ENCODE data around the gene GALNT2. TPM values are rescaled to one million over a fixed set of nuclear protein-coding genes. Genes with fewer than 3 reads are reported as not detected.

The GALNT2 gene
- total and polyA plus RNA-seq, 2 of the 4 experiments (the other 2 are of a cell fraction), result 50.4 to 189 TPM

DNA sequence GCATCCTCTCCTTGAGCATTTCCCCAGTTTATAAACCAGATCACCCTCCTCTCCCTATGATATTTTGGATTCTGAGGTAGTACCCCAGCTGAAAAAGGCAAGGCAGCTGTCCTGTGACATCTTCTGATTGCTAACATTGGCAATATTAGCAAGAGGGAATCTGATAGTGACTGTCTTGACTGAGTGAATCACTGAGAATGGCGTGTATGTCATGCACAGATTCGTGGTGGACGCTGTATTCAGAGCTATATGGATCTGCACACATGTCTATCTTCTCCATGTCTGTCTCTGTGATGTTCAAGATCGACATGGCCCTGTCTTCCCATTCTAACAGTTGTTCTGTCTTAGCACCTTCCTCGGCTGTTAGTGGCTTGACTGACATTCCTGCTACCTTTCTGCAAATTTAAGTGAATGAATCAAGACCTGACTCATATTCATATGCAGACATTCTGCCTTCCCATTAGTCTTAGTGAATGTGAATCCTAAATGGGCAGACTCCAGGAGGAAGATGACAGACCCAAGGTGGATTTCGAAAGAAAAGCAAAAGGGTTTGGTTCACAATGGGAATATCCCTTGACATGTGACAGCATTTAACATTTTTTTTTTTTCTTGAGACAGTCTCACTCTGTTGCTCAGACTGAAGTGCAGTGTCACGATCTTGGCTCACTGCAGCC is 261.4 kb downstream of the GALNT2 start:
- dilution Hi-C loops (cut with HindIII; ENCODE audit: low sequenced_read_pairs, unreplicated experiment) (no loop called here), in situ Hi-C loops (cut with MboI; ENCODE audit: low sequenced_read_pairs) (no loop called here), intact Hi-C loops (cut with micrococcal nuclease) (no loop called here)
- Histone ChIP-seq H3K4me2 (ENCODE audit: low read depth, low read length) (no peak overlapping the region), H2AFZ (replicated peaks; ENCODE audit: low read length, poor library complexity) (no peak overlapping the region), H3K14ac (replicated peaks; ENCODE audit: low read depth, low read length) (no peak overlapping the region), H3K9me1 (ENCODE audit: insufficient read depth, low read length) (no peaks in the 10 kb centered on the region), H2BK5ac (ENCODE audit: low read depth, low read length, poor library complexity, severe bottlenecking) (no peak overlapping the region), H3K4me3 (ENCODE audit: insufficient read depth, low read depth, low read length) (no peak overlapping the region), H4K5ac (ENCODE audit: low read depth, low read length) (no peak overlapping the region), H3K18ac (ENCODE audit: low read depth, low read length) (no peak overlapping the region), H3K79me1 (ENCODE audit: low read depth in 1 of 2, low read length in 2 of 2) (no peaks in the 10 kb centered on the region), H2BK120ac (ENCODE audit: low read depth, low read length) (no peak overlapping the region), H2BK20ac (ENCODE audit: low read depth, low read length) (no peak overlapping the region), H3K4me1 (ENCODE audit: control insufficient read depth, insufficient read depth, low read length) (no peaks in the 10 kb centered on the region), H3K27me3 (ENCODE audit: control insufficient read depth, insufficient read depth, low read length) (no peaks in the 10 kb centered on the region), H4K91ac (ENCODE audit: insufficient read depth, low read depth, low read length) (no peak overlapping the region), H2BK15ac (ENCODE audit: low read depth, low read length) (no peak overlapping the region), H3K23ac (ENCODE audit: low read depth, low read length) (no peak overlapping the region), H2AK9ac (replicated peaks; ENCODE audit: low read depth, low read length, poor library complexity) (no peak overlapping the region), H3K56ac (ENCODE audit: extremely low read depth, insufficient read depth, low read length) (no peak overlapping the region), H3K27ac (ENCODE audit: insufficient read depth, low read length) (no peak overlapping the region), H3K9me3 (ENCODE audit: control insufficient read depth, insufficient read depth, low read length) (no peaks in the 10 kb centered on the region), H3K4ac (ENCODE audit: low read depth, low read length) (no peak overlapping the region), H3K9ac (ENCODE audit: low read depth, low read length) (no peak overlapping the region), H4K20me1 (ENCODE audit: insufficient read depth, low read length) (no peaks in the 10 kb centered on the region), H4K8ac (ENCODE audit: low read depth in 2 of 2, low read length in 2 of 2) (no peak overlapping the region), H3K36me3 (ENCODE audit: control insufficient read depth, insufficient read depth, low read length) (no peaks in the 10 kb centered on the region), H2AK5ac (ENCODE audit: low read depth, low read length) (no peak overlapping the region)
- POLR2A ChIA-PET (ENCODE audit: unreplicated experiment), result no interaction called here
- TF ChIP-seq CEBPB (IDR thresholded peaks at IDR 0.05; ENCODE audit: low read depth, low read length), result no peak
- no peak for TF ChIP-seq RAD21 (IDR thresholded peaks at IDR 0.05; ENCODE audit: low read length)
- no peak for TF ChIP-seq RCOR1 (IDR thresholded peaks at IDR 0.05; ENCODE audit: insufficient replicate concordance, low read length)
- no peak for TF ChIP-seq BHLHE40 (IDR thresholded peaks at IDR 0.05; ENCODE audit: low read depth, low read length)
- TF ChIP-seq MXI1 (IDR thresholded peaks at IDR 0.05; ENCODE audit: borderline replicate concordance, low read depth, low read length), result no peak
- TF ChIP-seq FOS (IDR thresholded peaks at IDR 0.05; ENCODE audit: low read depth, low read length), result no peak
- no peak for TF ChIP-seq SMC3 (IDR thresholded peaks at IDR 0.05; ENCODE audit: low read depth, low read length)
- no peak for TF ChIP-seq MAFK (IDR thresholded peaks at IDR 0.05; ENCODE audit: low read depth, low read length)
- no peak for TF ChIP-seq ELK1 (IDR thresholded peaks at IDR 0.05; ENCODE audit: borderline replicate concordance, low read depth, low read length)
- TF ChIP-seq CHD1 (IDR thresholded peaks at IDR 0.05; ENCODE audit: low read depth, low read length), result no peak
- no peak for TF ChIP-seq RFX5 (IDR thresholded peaks at IDR 0.05; ENCODE audit: low read depth, low read length)
- ATAC-seq (ENCODE audit: low read depth) (no peak), DNase-seq (no peak)
- WGBS, 2 experiments (ENCODE audit: extremely low coverage in 2 of 2, insufficient read length in 1 of 2), result 55% methylated on average over 4 of the region's 7 CpGs; no CpG with 5 or more reads in 1 of the 2 experiments
- no TSS peak for BruUV-seq (replicated peaks)
- CTCF ChIA-PET, result no interaction called here

Measured in IMR-90 (cell line).